Keratinocyte (primary cell): ENCODE results near the gene STK33.

ENCODE experiments used
- EZH2 ChIP-seq: IDR thresholded peaks from one replicate; pipeline ENCODE4 v1.6.1; 2012; ENCODE audit warnings: inconsistent platforms, mild to moderate bottlenecking, low read length, moderate library complexity
- TF ChIP-seq, protein P1 (sequence below), 3 experiments: IDR thresholded peaks in 1 of 3; conservative IDR thresholded peaks in 1 of 3; optimal IDR thresholded peaks in 1 of 3; 2 replicates in 2 of 3; 3 replicates in 1 of 3; pipeline versions ENCODE3 to v1.5.1; 2011; ENCODE audit warnings: low read length in 3 of 3, mild to moderate bottlenecking in 3 of 3, moderate library complexity in 2 of 3, control low read depth in 1 of 3, inconsistent platforms in 1 of 3; ENCODE audit not compliant: insufficient read depth in 2 of 3; ENCODE audit errors: extremely low read depth in 1 of 3

DNA sequence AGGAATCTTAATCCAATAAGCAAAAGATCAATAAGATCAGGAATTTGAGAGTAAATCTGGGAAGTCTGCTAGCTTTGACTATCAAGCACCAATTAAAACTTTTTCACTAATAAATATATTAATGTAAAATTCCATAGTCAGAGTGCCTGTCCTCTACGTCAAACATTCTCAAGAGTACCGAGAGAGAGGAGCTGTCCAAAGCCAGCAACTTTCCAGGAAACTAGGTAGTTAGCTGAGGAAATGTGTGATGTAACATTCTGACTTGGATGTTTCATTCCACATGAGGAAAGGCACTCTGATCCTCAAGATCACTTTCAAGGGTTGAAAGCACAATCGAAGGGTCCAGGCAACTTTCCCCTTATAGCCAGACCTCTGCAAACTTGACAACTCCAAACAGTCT, 113.2 kb downstream of the STK33 start:
- TF ChIP-seq, protein P1, sequence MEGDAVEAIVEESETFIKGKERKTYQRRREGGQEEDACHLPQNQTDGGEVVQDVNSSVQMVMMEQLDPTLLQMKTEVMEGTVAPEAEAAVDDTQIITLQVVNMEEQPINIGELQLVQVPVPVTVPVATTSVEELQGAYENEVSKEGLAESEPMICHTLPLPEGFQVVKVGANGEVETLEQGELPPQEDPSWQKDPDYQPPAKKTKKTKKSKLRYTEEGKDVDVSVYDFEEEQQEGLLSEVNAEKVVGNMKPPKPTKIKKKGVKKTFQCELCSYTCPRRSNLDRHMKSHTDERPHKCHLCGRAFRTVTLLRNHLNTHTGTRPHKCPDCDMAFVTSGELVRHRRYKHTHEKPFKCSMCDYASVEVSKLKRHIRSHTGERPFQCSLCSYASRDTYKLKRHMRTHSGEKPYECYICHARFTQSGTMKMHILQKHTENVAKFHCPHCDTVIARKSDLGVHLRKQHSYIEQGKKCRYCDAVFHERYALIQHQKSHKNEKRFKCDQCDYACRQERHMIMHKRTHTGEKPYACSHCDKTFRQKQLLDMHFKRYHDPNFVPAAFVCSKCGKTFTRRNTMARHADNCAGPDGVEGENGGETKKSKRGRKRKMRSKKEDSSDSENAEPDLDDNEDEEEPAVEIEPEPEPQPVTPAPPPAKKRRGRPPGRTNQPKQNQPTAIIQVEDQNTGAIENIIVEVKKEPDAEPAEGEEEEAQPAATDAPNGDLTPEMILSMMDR (optimal IDR thresholded peaks at IDR 0.05 in 1 of 3, IDR thresholded peaks at IDR 0.05 in 1 of 3, conservative IDR thresholded peaks at IDR 0.05 in 1 of 3; ENCODE audit: extremely low read depth in 1 of 3, insufficient read depth in 2 of 3, low read length in 3 of 3), result no peak
- no peak for TF ChIP-seq EZH2
